Sigmoid colon (tissue), 4 donors: ENCODE results near the gene CMAS.

Experiments
- EP300 ChIP-seq, 4 donors: sonication (generic); formaldehyde crosslinking; IDR thresholded peaks; one replicate each; pipeline ENCODE4 v1.6.1; 2017; ENCODE audit warnings: antibody characterized with exemption in 4 of 4
- POLR2A ChIP-seq, 2 donors: fragments of 450-650 bp; IDR thresholded peaks; one replicate each; pipeline ENCODE4 v1.6.1; 2016; ENCODE audit warnings: antibody characterized with exemption in 2 of 2, mild to moderate bottlenecking in 2 of 2, moderate library complexity in 2 of 2
- POLR2AphosphoS5 ChIP-seq, 4 donors: sonication (generic); formaldehyde crosslinking; IDR thresholded peaks; one replicate each; pipeline ENCODE4 v1.6.1; 2017; ENCODE audit warnings: antibody characterized with exemption in 4 of 4
- TF ChIP-seq, protein P1 (sequence below), 4 experiments: fragments of 450-650 bp in 3 of 4; fragments of 200-600 bp in 1 of 4; IDR thresholded peaks; one replicate each; pipeline ENCODE4 v1.5.1; 2016 to 2019; ENCODE audit warnings: antibody characterized with exemption in 4 of 4, mild to moderate bottlenecking in 3 of 4, moderate library complexity in 2 of 4

DNA sequence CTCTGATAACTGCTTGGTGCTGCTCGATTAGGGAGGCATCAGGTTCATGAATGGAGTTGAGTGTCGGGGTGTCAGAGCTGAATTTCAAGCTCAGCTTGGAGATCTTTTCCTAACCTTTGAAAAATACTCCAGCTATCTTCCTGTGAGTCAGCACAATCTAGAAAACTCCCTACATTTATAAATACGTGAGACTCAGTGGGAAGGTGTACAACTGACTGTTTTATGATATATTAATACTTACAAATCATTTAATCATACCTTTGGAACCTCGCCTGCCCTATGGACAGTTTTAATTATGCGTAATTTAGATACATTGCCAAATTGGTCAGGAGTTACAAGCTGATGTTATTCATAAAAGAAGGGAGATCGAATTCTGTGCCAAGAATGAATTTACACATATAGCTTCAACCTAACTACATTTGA is 961 bp downstream of the CMAS start:
- TF ChIP-seq POLR2A (IDR thresholded peaks at IDR 0.05) (no peak), EP300 (IDR thresholded peaks at IDR 0.05) (no peak), POLR2AphosphoS5 (IDR thresholded peaks at IDR 0.05) (no peak)
- TF ChIP-seq, protein P1, sequence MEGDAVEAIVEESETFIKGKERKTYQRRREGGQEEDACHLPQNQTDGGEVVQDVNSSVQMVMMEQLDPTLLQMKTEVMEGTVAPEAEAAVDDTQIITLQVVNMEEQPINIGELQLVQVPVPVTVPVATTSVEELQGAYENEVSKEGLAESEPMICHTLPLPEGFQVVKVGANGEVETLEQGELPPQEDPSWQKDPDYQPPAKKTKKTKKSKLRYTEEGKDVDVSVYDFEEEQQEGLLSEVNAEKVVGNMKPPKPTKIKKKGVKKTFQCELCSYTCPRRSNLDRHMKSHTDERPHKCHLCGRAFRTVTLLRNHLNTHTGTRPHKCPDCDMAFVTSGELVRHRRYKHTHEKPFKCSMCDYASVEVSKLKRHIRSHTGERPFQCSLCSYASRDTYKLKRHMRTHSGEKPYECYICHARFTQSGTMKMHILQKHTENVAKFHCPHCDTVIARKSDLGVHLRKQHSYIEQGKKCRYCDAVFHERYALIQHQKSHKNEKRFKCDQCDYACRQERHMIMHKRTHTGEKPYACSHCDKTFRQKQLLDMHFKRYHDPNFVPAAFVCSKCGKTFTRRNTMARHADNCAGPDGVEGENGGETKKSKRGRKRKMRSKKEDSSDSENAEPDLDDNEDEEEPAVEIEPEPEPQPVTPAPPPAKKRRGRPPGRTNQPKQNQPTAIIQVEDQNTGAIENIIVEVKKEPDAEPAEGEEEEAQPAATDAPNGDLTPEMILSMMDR (IDR thresholded peaks at IDR 0.05), result no peak
